ENCODE data around the gene SLC25A21.
A peak's percentile ranks its signal among the peaks of the same experiment; 100 is the strongest.

The SLC25A21 gene

GRCh38 chr14:36655963-36656686 is 516.3 kb downstream of the SLC25A21 start:
- CTCF ChIA-PET = interaction anchor here (0.8 to 2.1 kb wide), 5 partner anchors 9 to 493 kb away, joined by 3 to 12 read pairs (median 3); no protein-coding TSS in a partner anchor
- no peak for DNase-seq (ENCODE audit: low read depth, low spot score)
- POLR2A ChIA-PET = no interaction called here
- H3K4me3 ChIP-seq (ENCODE audit: low read depth, low read length) = no peak overlapping the region; the same call in 1 of the 2 replicates
- TF ChIP-seq CTCF (IDR thresholded peaks at IDR 0.05; ENCODE audit: insufficient read depth, low read length, missing control alignments) = peak; percentile 45

GRCh38 chr14:36655571-36655962 is 516.8 kb downstream of the SLC25A21 start:
- no peak overlapping the region for H3K4me3 ChIP-seq (ENCODE audit: low read depth, low read length)
- CTCF ChIA-PET = interaction anchor here (0.7 to 1.8 kb wide), 6 partner anchors 8 to 286 kb away, joined by 3 to 4 read pairs (median 3); no protein-coding TSS in a partner anchor
- TF ChIP-seq CTCF (IDR thresholded peaks at IDR 0.05; ENCODE audit: insufficient read depth, low read length, missing control alignments) = no peak
- POLR2A ChIA-PET = no interaction called here
- no peak for DNase-seq (ENCODE audit: low read depth, low spot score)

- H3K4me3 ChIP-seq (ENCODE audit: low read depth, low read length) = no peak overlapping the region
- CTCF ChIA-PET = interaction anchor here (0.7 to 1.8 kb wide), 4 partner anchors 9 to 286 kb away, joined by 3 to 4 read pairs (median 3); no protein-coding TSS in a partner anchor
- POLR2A ChIA-PET = no interaction called here
These were observed 517.5 kb downstream of the SLC25A21 start for GRCh38 chr14:36654794-36655381.

GRCh38 chr14:36653962-36654793 is 518.2 kb downstream of the SLC25A21 start:
- DNase-seq (ENCODE audit: low read depth, low spot score) = no peak
- TF ChIP-seq CTCF (IDR thresholded peaks at IDR 0.05; ENCODE audit: insufficient read depth, low read length, missing control alignments) = no peak
- H3K4me3 ChIP-seq (ENCODE audit: low read depth, low read length) = no peak overlapping the region
- ChIA-PET POLR2A (no interaction called here), CTCF (interaction anchor here (0.9 to 1.2 kb wide), 3 partner anchors 8 to 496 kb away, joined by 3 to 4 read pairs (median 3); no protein-coding TSS in a partner anchor)

More at GRCh38 chr14:36654794-36655381, 517.5 kb downstream of the SLC25A21 start:
- TF ChIP-seq CTCF (IDR thresholded peaks at IDR 0.05; ENCODE audit: insufficient read depth, low read length, missing control alignments) = no peak
- no peak for DNase-seq (ENCODE audit: low read depth, low spot score)

- TF ChIP-seq CTCF (IDR thresholded peaks at IDR 0.05; ENCODE audit: insufficient read depth, low read length, missing control alignments) = no peak
- ChIA-PET CTCF (interaction anchor here (1.1 kb wide), 1 partner anchor 497 kb away, joined by 4 read pairs; no protein-coding TSS in a partner anchor), POLR2A (no interaction called here)
- DNase-seq (ENCODE audit: low read depth, low spot score) = no peak
- no peak overlapping the region for H3K4me3 ChIP-seq (ENCODE audit: low read depth, low read length)
These were observed 519.0 kb downstream of the SLC25A21 start for GRCh38 chr14:36653413-36653812.
